ENCODE data around the gene VPS25. TPM values are rescaled to one million over a fixed set of nuclear protein-coding genes. Genes with fewer than 3 reads are reported as not detected.
A peak's percentile ranks its signal among the peaks of the same experiment; 100 is the strongest.

Gene VPS25
- total RNA-seq, 2 donors from 2014 or later = 39.3 to 47.5 TPM

DNA sequence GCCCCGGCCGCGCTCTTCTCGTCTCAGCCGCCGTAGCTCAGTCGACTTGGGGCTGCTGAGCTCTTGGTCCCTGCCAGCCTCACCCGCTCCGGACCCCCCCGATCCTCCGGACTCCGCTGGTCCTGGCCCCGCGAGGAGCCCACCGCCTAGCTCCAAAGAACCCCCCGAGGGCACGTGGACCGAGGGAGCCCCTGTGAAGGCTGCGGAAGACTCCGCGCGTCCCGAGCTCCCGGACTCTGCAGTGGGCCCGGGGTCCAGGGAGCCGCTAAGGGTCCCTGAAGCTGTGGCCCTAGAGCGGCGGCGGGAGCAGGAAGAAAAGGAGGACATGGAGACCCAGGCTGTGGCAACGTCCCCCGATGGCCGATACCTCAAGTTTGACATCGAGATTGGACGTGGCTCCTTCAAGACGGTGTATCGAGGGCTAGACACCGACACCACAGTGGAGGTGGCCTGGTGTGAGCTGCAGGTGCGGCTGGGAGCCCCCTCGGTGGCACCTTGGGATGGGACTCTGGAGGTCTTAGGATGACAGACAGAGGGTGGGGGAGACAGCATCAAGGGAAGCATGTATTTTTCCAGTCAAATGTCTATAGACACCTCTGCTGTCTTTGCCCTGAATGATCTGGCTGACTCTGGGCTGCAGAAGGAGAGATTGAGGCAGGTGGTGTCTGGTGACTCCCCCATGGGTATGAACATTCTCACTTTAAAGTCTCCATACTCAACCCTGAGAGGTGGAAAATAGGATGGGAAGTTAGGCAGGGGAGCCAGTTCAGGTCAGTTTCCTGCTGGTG is 7.8 kb downstream of the VPS25 start:
- peaks cover 45% of the 10 kb centered on the region for H3K36me3 Mint-ChIP-seq (ENCODE audit: low read depth)
- H3K4me1 Mint-ChIP-seq = peaks cover 22% of the 10 kb centered on the region
- no peak overlapping the region for H3K4me3 Mint-ChIP-seq
- no peak overlapping the region for H3K27ac Mint-ChIP-seq
- ATAC-seq (replicated peaks) = no peak
- peaks cover 35% of the 10 kb centered on the region for H3K27me3 Mint-ChIP-seq
- H3K9me3 Mint-ChIP-seq = no peaks in the 10 kb centered on the region

- peaks cover 22% of the 10 kb centered on the region for H3K4me1 Mint-ChIP-seq
- H3K27me3 Mint-ChIP-seq = peaks cover 36% of the 10 kb centered on the region
- ATAC-seq (replicated peaks) = no peak
- H3K9me3 Mint-ChIP-seq = no peaks in the 10 kb centered on the region
- peaks cover 39% of the 10 kb centered on the region for H3K36me3 Mint-ChIP-seq (ENCODE audit: low read depth)
- no peak overlapping the region for H3K4me3 Mint-ChIP-seq
- H3K27ac Mint-ChIP-seq = no peak overlapping the region
These were observed 8.5 kb downstream of the VPS25 start for GRCh38 chr17:42781639-42782165.

DNA sequence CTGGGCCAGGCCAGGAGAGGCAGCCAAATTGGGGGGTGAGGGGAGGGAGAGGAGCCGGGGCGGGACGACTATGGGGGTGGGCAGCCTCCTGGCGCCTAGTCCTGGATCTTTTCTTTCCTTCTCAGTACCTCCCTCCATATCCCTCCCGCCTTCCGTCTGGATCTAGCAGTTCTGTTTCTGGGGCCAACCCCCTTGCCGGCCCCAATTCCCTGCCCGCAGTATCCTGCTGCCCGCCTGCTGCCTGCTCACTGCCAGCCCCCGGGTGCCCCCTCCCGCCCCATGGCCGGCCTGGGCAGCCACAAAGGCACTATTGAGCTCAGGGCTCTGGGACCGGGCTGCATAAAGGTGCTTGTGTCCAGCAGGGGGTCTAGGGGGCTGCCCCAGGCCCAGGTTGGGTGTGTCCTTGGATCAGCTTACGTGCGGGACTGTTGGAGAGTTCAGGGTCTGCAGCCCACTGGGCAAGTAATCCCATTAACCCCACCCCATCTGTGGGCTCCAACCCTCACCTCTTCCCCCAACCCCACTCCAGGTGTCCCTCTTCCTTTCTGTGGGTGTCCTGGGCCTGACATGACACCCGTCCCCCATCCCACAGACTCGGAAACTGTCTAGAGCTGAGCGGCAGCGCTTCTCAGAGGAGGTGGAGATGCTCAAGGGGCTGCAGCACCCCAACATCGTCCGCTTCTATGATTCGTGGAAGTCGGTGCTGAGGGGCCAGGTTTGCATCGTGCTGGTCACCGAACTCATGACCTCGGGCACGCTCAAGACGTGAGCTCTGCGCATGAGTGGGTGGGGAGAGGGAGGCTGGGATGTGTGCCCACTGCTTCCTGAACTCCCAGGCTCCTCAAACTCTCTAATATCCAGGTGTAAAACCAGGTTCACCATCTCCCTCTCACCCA is 9.2 kb downstream of the VPS25 start:
- Mint-ChIP-seq H3K4me3 (no peak overlapping the region), H3K36me3 (ENCODE audit: low read depth) (peaks cover 33% of the 10 kb centered on the region), H3K4me1 (peaks cover 22% of the 10 kb centered on the region), H3K27me3 (peaks cover 43% of the 10 kb centered on the region), H3K9me3 (no peaks in the 10 kb centered on the region), H3K27ac (no peak overlapping the region)
- ATAC-seq (replicated peaks) = peak; percentile 7

- Mint-ChIP-seq H3K27me3 (peaks cover 51% of the 10 kb centered on the region), H3K4me3 (no peak overlapping the region), H3K4me1 (peaks cover 22% of the 10 kb centered on the region), H3K27ac (no peak overlapping the region), H3K36me3 (ENCODE audit: low read depth) (peaks cover 25% of the 10 kb centered on the region), H3K9me3 (no peaks in the 10 kb centered on the region)
- ATAC-seq (replicated peaks) = no peak
These were observed 10.0 kb downstream of the VPS25 start for GRCh38 chr17:42783062-42783790.

DNA sequence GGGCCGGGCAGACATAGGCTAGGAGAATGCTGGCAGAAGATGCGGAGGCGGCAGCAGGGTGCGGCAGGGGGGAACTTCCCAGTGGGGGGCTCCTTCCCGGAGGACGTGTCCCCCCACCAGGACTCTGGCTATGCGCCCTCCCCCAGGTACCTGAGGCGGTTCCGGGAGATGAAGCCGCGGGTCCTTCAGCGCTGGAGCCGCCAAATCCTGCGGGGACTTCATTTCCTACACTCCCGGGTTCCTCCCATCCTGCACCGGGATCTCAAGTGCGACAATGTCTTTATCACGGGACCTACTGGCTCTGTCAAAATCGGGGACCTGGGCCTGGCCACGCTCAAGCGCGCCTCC is 10.5 kb downstream of the VPS25 start:
- H3K9me3 Mint-ChIP-seq = no peaks in the 10 kb centered on the region
- H3K27ac Mint-ChIP-seq = no peak overlapping the region
- peaks cover 53% of the 10 kb centered on the region for H3K27me3 Mint-ChIP-seq
- no peak overlapping the region for H3K4me3 Mint-ChIP-seq
- H3K36me3 Mint-ChIP-seq (ENCODE audit: low read depth) = peaks cover 20% of the 10 kb centered on the region
- peaks cover 22% of the 10 kb centered on the region for H3K4me1 Mint-ChIP-seq
- no peak for ATAC-seq (replicated peaks)

DNA sequence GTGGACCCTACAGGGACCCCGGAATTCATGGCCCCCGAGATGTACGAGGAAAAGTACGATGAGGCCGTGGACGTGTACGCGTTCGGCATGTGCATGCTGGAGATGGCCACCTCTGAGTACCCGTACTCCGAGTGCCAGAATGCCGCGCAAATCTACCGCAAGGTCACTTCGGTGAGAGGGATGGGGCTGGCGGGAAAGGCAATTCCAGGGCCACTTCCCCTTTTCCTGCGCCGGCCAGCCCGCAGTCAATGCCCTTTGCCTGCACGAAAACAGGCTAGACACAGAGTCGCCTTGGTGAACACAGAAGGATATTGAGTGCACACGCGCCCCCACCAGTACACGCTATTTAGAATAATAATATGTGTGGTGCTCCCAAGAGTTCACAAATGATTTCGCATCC is 11.2 kb downstream of the VPS25 start:
- H3K9me3 Mint-ChIP-seq = no peaks in the 10 kb centered on the region
- no peak overlapping the region for H3K27ac Mint-ChIP-seq
- no peak for ATAC-seq (replicated peaks)

GRCh38 chr17:42784811-42785592 is 11.8 kb downstream of the VPS25 start:
- no peaks in the 10 kb centered on the region for H3K9me3 Mint-ChIP-seq
- peaks cover 22% of the 10 kb centered on the region for H3K4me1 Mint-ChIP-seq
- H3K27me3 Mint-ChIP-seq = peaks cover 53% of the 10 kb centered on the region
- no peak overlapping the region for H3K27ac Mint-ChIP-seq
- peak overlapping the region; percentile 18 for H3K4me3 Mint-ChIP-seq
- no peak for ATAC-seq (replicated peaks)
- peaks cover 7% of the 10 kb centered on the region for H3K36me3 Mint-ChIP-seq (ENCODE audit: low read depth)

More for the DNA sequence above, 11.2 kb downstream of the VPS25 start:
- H3K4me1 Mint-ChIP-seq = peaks cover 22% of the 10 kb centered on the region
- peaks cover 53% of the 10 kb centered on the region for H3K27me3 Mint-ChIP-seq
- H3K4me3 Mint-ChIP-seq = peak overlapping the region; percentile 18
- H3K36me3 Mint-ChIP-seq (ENCODE audit: low read depth) = peaks cover 13% of the 10 kb centered on the region

- Mint-ChIP-seq H3K27me3 (peaks cover 48% of the 10 kb centered on the region), H3K4me3 (no peak overlapping the region), H3K36me3 (ENCODE audit: low read depth) (peaks cover 7% of the 10 kb centered on the region), H3K27ac (no peak overlapping the region), H3K9me3 (no peaks in the 10 kb centered on the region), H3K4me1 (peaks cover 22% of the 10 kb centered on the region)
- ATAC-seq (replicated peaks) = no peak
These were observed 14.0 kb downstream of the VPS25 start for GRCh38 chr17:42787266-42787665.

DNA sequence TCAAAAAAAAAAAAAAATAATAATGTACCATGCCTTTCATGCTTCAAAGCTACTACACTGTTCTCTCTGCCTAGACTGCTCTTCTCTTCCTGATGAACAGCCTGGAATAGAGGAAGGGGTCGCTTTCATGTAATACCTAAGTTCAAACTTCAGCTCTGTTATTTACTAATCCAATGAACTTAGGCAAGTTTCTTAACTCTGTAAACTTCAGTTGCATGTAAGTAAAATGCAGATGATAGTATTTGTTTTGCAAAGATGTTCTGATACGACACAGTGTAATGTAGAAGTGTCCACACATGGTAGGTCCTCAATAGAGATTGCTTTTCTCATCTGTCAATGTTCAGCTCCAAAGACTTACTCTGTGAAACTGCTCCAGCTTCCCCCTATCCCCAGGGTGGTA is 18.7 kb downstream of the VPS25 start:
- no peak for ATAC-seq (replicated peaks)
- Mint-ChIP-seq H3K4me3 (no peak overlapping the region), H3K27ac (no peak overlapping the region), H3K9me3 (no peaks in the 10 kb centered on the region), H3K36me3 (ENCODE audit: low read depth) (peaks cover 6% of the 10 kb centered on the region), H3K27me3 (peaks cover 15% of the 10 kb centered on the region), H3K4me1 (peaks cover 6% of the 10 kb centered on the region)

GRCh38 chr17:42792545-42792944 is 19.3 kb downstream of the VPS25 start:
- H3K27me3 Mint-ChIP-seq = peaks cover 9% of the 10 kb centered on the region
- no peak overlapping the region for H3K27ac Mint-ChIP-seq
- H3K9me3 Mint-ChIP-seq = no peaks in the 10 kb centered on the region
- H3K4me3 Mint-ChIP-seq = no peak overlapping the region
- ATAC-seq (replicated peaks) = no peak
- peaks cover 6% of the 10 kb centered on the region for H3K36me3 Mint-ChIP-seq (ENCODE audit: low read depth)
- H3K4me1 Mint-ChIP-seq = peaks cover 6% of the 10 kb centered on the region

GRCh38 chr17:42795061-42795460 is 21.8 kb downstream of the VPS25 start:
- no peak overlapping the region for H3K27ac Mint-ChIP-seq
- no peak overlapping the region for H3K4me3 Mint-ChIP-seq
- peaks cover 12% of the 10 kb centered on the region for H3K4me1 Mint-ChIP-seq
- no peak for ATAC-seq (replicated peaks)
- peaks cover 4% of the 10 kb centered on the region for H3K9me3 Mint-ChIP-seq
- H3K36me3 Mint-ChIP-seq (ENCODE audit: low read depth) = peaks cover 6% of the 10 kb centered on the region
- H3K27me3 Mint-ChIP-seq = peaks cover 3% of the 10 kb centered on the region

DNA sequence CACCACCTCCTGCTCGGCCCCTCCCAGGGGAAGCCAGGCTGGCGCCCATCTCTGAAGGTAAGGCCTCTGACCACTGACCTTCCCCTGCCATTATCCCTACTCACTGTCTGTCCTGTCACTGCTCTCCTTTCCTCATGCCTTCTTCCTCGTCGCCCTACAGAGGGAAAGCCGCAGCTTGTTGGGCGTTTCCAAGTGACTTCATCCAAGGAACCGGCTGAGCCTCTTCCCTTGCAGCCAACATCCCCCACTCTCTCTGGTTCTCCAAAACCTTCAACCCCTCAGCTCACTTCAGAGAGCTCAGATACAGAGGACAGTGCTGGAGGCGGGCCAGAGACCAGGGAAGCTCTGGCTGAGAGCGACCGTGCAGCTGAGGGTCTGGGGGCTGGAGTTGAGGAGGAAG is 22.2 kb downstream of the VPS25 start:
- peaks cover 4% of the 10 kb centered on the region for H3K9me3 Mint-ChIP-seq
- peaks cover 3% of the 10 kb centered on the region for H3K27me3 Mint-ChIP-seq
- H3K4me3 Mint-ChIP-seq = no peak overlapping the region
- ATAC-seq (replicated peaks) = no peak
- peak overlapping the region; percentile 34 for H3K27ac Mint-ChIP-seq
- peaks cover 12% of the 10 kb centered on the region for H3K4me1 Mint-ChIP-seq
- peaks cover 6% of the 10 kb centered on the region for H3K36me3 Mint-ChIP-seq (ENCODE audit: low read depth)

DNA sequence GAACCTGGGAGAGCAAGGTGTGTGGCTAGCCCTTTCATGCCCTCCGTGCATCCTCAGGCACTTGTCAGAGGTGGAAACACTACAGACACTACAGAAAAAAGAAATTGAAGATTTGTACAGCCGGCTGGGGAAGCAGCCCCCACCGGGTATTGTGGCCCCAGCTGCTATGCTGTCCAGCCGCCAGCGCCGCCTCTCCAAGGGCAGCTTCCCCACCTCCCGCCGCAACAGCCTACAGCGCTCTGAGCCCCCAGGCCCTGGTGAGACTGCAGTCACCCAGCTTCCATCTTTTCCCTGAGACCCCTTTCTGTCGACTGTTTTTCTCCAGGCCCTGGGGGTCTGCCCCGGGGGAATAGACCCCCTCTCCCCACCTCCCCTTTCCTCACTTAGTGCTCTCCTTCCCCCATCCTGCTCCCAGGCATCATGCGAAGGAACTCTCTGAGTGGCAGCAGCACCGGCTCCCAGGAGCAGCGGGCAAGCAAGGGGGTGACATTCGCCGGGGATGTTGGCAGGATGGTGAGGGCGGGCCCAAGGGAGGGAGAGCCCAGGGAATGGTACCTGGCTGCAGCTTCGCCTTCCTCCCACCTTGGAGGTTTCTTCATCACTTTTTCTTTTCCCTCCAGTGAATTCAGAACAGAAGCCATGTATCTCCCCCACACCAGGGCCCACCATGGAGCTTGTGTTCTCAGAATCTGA is 23.0 kb downstream of the VPS25 start:
- no peak overlapping the region for H3K4me3 Mint-ChIP-seq

More for the DNA sequence above, 23.0 kb downstream of the VPS25 start:
- Mint-ChIP-seq H3K9me3 (peaks cover 4% of the 10 kb centered on the region), H3K4me1 (peaks cover 12% of the 10 kb centered on the region), H3K36me3 (ENCODE audit: low read depth) (peaks cover 6% of the 10 kb centered on the region), H3K27me3 (peaks cover 3% of the 10 kb centered on the region), H3K27ac (peak overlapping the region; percentile 34)
- no peak for ATAC-seq (replicated peaks)

Measured in activated T-helper 17 cell treated with anti-CD3 and anti-CD28 coated beads, Interleukin-2, amount 50 U/mL, for 72 hours (primary cell).